Measurements from ENCODE around the gene CLIP3. TPM values are rescaled to one million over a fixed set of nuclear protein-coding genes. Genes with fewer than 3 reads are reported as not detected.

Gene CLIP3
- total and polyA plus RNA-seq, 2 of the 13 experiments (the other 11 are each of a cell fraction or from before 2014, with no cell fraction given), result 0.15 to 1.2 TPM

DNA sequence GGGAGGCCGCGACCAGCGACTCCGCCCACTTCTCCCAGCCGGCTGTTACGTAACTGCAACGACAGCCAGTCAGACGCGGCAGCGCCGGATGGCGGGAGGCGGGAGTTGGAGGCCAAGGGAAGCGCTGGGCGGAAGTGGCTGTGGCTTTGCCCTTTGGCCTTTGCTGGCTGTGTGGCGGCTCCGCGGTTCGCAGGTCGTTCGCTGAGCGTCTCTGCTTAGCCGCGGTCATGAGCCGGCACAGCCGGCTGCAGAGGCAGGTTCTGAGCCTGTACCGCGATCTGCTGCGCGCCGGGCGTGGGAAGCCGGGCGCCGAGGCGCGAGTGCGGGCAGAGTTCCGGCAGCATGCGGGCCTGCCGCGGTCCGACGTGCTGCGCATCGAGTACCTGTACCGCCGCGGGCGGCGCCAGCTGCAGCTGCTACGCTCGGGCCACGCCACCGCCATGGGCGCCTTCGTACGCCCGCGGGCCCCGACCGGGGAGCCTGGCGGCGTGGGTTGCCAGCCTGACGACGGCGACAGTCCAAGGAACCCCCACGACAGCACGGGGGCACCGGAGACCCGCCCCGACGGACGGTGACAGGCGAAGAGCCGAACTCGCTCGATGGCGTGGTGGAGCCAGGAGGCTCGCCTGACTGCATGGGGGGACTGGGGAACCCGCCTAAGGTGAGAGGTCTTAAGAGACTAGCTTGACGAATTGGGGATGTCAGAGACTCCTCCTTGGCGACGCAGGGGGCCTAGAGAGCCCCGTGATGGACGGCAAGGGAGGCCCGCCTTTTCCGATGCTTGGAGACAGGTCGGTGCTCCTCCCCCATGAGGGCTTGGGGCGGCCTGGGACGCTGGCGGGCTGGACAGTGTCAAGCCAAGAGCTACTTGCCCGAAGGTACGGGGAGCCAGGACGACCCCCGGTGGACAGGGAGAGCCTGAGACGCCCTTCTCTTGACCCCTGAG, 37.4 kb downstream of the CLIP3 start, which contains the start of gene SDHAF1 (continued):
- TF ChIP-seq, protein P1, sequence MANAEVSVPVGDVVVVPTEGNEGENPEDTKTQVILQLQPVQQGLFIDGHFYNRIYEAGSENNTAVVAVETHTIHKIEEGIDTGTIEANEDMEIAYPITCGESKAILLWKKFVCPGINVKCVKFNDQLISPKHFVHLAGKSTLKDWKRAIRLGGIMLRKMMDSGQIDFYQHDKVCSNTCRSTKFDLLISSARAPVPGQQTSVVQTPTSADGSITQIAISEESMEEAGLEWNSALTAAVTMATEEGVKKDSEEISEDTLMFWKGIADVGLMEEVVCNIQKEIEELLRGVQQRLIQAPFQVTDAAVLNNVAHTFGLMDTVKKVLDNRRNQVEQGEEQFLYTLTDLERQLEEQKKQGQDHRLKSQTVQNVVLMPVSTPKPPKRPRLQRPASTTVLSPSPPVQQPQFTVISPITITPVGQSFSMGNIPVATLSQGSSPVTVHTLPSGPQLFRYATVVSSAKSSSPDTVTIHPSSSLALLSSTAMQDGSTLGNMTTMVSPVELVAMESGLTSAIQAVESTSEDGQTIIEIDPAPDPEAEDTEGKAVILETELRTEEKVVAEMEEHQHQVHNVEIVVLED (CRISPR knock-in tag; IDR thresholded peaks at IDR 0.05; ENCODE audit: borderline replicate concordance), result peak; percentile 85; the same call in 1 of the 2 replicates
- TF ChIP-seq FOXM1 (CRISPR knock-in tag; IDR thresholded peaks at IDR 0.05), result no peak
- TF ChIP-seq ZNF33A (CRISPR knock-in tag; IDR thresholded peaks at IDR 0.05; ENCODE audit: borderline replicate concordance), result no peak
- TF ChIP-seq, protein P2, sequence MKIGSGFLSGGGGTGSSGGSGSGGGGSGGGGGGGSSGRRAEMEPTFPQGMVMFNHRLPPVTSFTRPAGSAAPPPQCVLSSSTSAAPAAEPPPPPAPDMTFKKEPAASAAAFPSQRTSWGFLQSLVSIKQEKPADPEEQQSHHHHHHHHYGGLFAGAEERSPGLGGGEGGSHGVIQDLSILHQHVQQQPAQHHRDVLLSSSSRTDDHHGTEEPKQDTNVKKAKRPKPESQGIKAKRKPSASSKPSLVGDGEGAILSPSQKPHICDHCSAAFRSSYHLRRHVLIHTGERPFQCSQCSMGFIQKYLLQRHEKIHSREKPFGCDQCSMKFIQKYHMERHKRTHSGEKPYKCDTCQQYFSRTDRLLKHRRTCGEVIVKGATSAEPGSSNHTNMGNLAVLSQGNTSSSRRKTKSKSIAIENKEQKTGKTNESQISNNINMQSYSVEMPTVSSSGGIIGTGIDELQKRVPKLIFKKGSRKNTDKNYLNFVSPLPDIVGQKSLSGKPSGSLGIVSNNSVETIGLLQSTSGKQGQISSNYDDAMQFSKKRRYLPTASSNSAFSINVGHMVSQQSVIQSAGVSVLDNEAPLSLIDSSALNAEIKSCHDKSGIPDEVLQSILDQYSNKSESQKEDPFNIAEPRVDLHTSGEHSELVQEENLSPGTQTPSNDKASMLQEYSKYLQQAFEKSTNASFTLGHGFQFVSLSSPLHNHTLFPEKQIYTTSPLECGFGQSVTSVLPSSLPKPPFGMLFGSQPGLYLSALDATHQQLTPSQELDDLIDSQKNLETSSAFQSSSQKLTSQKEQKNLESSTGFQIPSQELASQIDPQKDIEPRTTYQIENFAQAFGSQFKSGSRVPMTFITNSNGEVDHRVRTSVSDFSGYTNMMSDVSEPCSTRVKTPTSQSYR (CRISPR knock-in tag; IDR thresholded peaks at IDR 0.05; ENCODE audit: borderline replicate concordance), result 0 out of 2 replicates have a peak, but pooled peaks have one; percentile 10
- peak; percentile 65; the same call in 1 of the 2 replicates for TF ChIP-seq ZNF431 (CRISPR knock-in tag; IDR thresholded peaks at IDR 0.05; ENCODE audit: borderline replicate concordance, low read depth)
- TF ChIP-seq NFYC (CRISPR knock-in tag; IDR thresholded peaks at IDR 0.05), result peak; percentile 90
- TF ChIP-seq RBM39 (IDR thresholded peaks at IDR 0.05; ENCODE audit: low read depth, low read length, poor library complexity, severe bottlenecking), result peak; percentile 57
- TF ChIP-seq HOMEZ (CRISPR knock-in tag; IDR thresholded peaks at IDR 0.05; ENCODE audit: low read depth), result no peak
- 0 out of 2 replicates have a peak, but pooled peaks have one; percentile 29 for TF ChIP-seq TBX3 (IDR thresholded peaks at IDR 0.05; ENCODE audit: borderline replicate concordance)
- TF ChIP-seq KDM1A (CRISPR knock-in tag; IDR thresholded peaks at IDR 0.05), result no peak
- TF ChIP-seq, protein P3, sequence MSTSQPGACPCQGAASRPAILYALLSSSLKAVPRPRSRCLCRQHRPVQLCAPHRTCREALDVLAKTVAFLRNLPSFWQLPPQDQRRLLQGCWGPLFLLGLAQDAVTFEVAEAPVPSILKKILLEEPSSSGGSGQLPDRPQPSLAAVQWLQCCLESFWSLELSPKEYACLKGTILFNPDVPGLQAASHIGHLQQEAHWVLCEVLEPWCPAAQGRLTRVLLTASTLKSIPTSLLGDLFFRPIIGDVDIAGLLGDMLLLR (CRISPR knock-in tag; IDR thresholded peaks at IDR 0.05), result no peak; the same call in 1 of the 2 replicates
- TF ChIP-seq DPF2 (CRISPR knock-in tag; IDR thresholded peaks at IDR 0.05; ENCODE audit: borderline replicate concordance, low read depth), result 0 out of 2 replicates have a peak, but pooled peaks have one; percentile 17
- no peak; the same call in 1 of the 2 replicates for TF ChIP-seq ZNF713 (CRISPR knock-in tag; IDR thresholded peaks at IDR 0.05)
- no peak; the same call in 1 of the 2 replicates for TF ChIP-seq HOXA9 (CRISPR knock-in tag; IDR thresholded peaks at IDR 0.05; ENCODE audit: borderline replicate concordance)
- TF ChIP-seq, protein P4, sequence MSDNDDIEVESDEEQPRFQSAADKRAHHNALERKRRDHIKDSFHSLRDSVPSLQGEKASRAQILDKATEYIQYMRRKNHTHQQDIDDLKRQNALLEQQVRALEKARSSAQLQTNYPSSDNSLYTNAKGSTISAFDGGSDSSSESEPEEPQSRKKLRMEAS (IDR thresholded peaks at IDR 0.05), result peak; percentile 75
- peak; percentile 52; the same call in 1 of the 2 replicates for TF ChIP-seq ARNTL (CRISPR knock-in tag; IDR thresholded peaks at IDR 0.05)
- peak; percentile 60 for TF ChIP-seq ZNF292 (CRISPR knock-in tag; IDR thresholded peaks at IDR 0.05; ENCODE audit: borderline replicate concordance, low read depth)
- no peak for TF ChIP-seq IKZF1 (IDR thresholded peaks at IDR 0.05)
- TF ChIP-seq ZNF598 (CRISPR knock-in tag; IDR thresholded peaks at IDR 0.05; ENCODE audit: borderline replicate concordance), result no peak
- peak; percentile 77 for TF ChIP-seq TEAD3 (CRISPR knock-in tag; optimal IDR thresholded peaks at IDR 0.05; ENCODE audit: borderline replicate concordance)
- no peak for TF ChIP-seq TCF7 (IDR thresholded peaks at IDR 0.05; ENCODE audit: low read depth)
- TF ChIP-seq ZNF230 (CRISPR knock-in tag; IDR thresholded peaks at IDR 0.05), result no peak

Measured in HepG2 (cell line).